H1 (cell line): ENCODE results near the gene DHRS12. TPM values are rescaled to one million over a fixed set of nuclear protein-coding genes. Genes with fewer than 3 reads are reported as not detected.
A peak's percentile ranks its signal among the peaks of the same experiment; 100 is the strongest.

Experiments
- CTCF ChIA-PET: fragments of 300-600 bp; sonication (Branson Sonifier 250); formaldehyde crosslinking; loops from one replicate; lab custom pipeline; 2021; ENCODE audit not compliant: partially characterized antibody; lab: Charles Lee
- POLR2A ChIA-PET: fragments of 300-600 bp; sonication (Branson Sonifier 250); formaldehyde crosslinking; loops from one replicate; lab custom pipeline; 2021; ENCODE audit warnings: inconsistent platforms; ENCODE audit not compliant: partially characterized antibody; lab: Charles Lee
- DNase-seq, 2 experiments: peaks; one replicate each; pipeline versions ENCODE4 v3.0.0 to v3.0.0-alpha.2; 2010 to 2022; ENCODE audit warnings: low spot score in 2 of 2, low read depth in 1 of 2, mixed read lengths in 1 of 2
- FAIRE-seq: peaks from 2 replicates; lab custom pipeline; 2011; peaks lifted over from hg19 to GRCh38; lab: Jason Lieb, UNC
- H2AFZ ChIP-seq: 2 replicates; pipeline ENCODE4 v1.8.1; 2012; ENCODE audit warnings: low read length, inconsistent platforms
- H2AK5ac ChIP-seq: 2 replicates; pipeline ENCODE4 v1.6.1; 2013; ENCODE audit warnings: low read depth, low read length
- H2BK120ac ChIP-seq: replicated peaks from 2 replicates; pipeline ENCODE3; 2013; ENCODE audit warnings: low read depth, low read length, inconsistent platforms
- H2BK12ac ChIP-seq: 2 replicates; pipeline ENCODE4 v1.6.1; 2013; ENCODE audit warnings: low read depth, low read length
- H2BK15ac ChIP-seq: 2 replicates; pipeline ENCODE4 v1.6.1; 2013; ENCODE audit warnings: low read length
- H2BK20ac ChIP-seq: 2 replicates; pipeline ENCODE4 v1.6.1; 2013; ENCODE audit warnings: low read length
- H2BK5ac ChIP-seq: 2 replicates; pipeline ENCODE4 v1.6.1; 2013; ENCODE audit warnings: low read depth, low read length
- H3K14ac ChIP-seq: 2 replicates; pipeline ENCODE4 v1.6.1; 2013; ENCODE audit warnings: inconsistent platforms; ENCODE audit not compliant: insufficient read length
- H3K18ac ChIP-seq: 2 replicates; pipeline ENCODE4 v1.6.1; 2013; ENCODE audit warnings: low read length; ENCODE audit errors: extremely low read depth
- H3K23ac ChIP-seq: 2 replicates; pipeline ENCODE4 v1.6.1; 2013; ENCODE audit warnings: inconsistent platforms; ENCODE audit not compliant: insufficient read length
- H3K23me2 ChIP-seq: 2 replicates; pipeline ENCODE4 v1.6.1; 2013; ENCODE audit warnings: low read depth, low read length
- H3K27ac ChIP-seq: 2 replicates; pipeline ENCODE4 v1.6.1; 2011; ENCODE audit warnings: low read depth, low read length, inconsistent platforms
- H3K27me3 ChIP-seq, 4 experiments: replicated peaks in 1 of 4; 1 replicate in 1 of 4; 2 replicates in 3 of 4; pipeline versions ENCODE4 v1.6.1 to v1.8.1; 2011 to 2013; ENCODE audit warnings: low read length in 3 of 4, mild to moderate bottlenecking in 3 of 4, inconsistent platforms in 2 of 4, mixed read lengths in 2 of 4, moderate library complexity in 1 of 4; ENCODE audit not compliant: control insufficient read depth in 3 of 4, insufficient read depth in 3 of 4; ENCODE audit errors: extremely low read depth in 1 of 4
- H3K36me3 ChIP-seq, 4 experiments: 2 replicates each; pipeline versions ENCODE4 v1.6.1 to v1.8.1; 2011 to 2013; ENCODE audit warnings: mild to moderate bottlenecking in 4 of 4, low read length in 3 of 4, moderate library complexity in 2 of 4, control low read depth in 1 of 4, inconsistent platforms in 1 of 4; ENCODE audit not compliant: insufficient read depth in 4 of 4, control insufficient read depth in 2 of 4
- H3K4ac ChIP-seq: replicated peaks from 2 replicates; pipeline ENCODE3; 2013; ENCODE audit warnings: low read length, low read depth, mixed read lengths, inconsistent platforms; ENCODE audit not compliant: insufficient read length
- H3K4me1 ChIP-seq, 4 experiments: replicated peaks in 1 of 4; 1 replicate in 1 of 4; 2 replicates in 3 of 4; pipeline versions ENCODE4 v1.6.1 to v1.8.1; 2011 to 2013; ENCODE audit warnings: low read length in 3 of 4, inconsistent platforms in 2 of 4, mixed read lengths in 1 of 4; ENCODE audit not compliant: insufficient read depth in 4 of 4, control insufficient read depth in 3 of 4
- H3K4me2 ChIP-seq, 2 experiments: 2 replicates each; pipeline versions ENCODE4 v1.6.1 to v1.8.1; 2011 to 2013; ENCODE audit warnings: low read depth in 2 of 2, low read length in 2 of 2, control low read depth in 1 of 2, inconsistent platforms in 1 of 2, mild to moderate bottlenecking in 1 of 2; ENCODE audit not compliant: insufficient read depth in 1 of 2
- H3K4me3 ChIP-seq, 4 experiments: fragments of 200-600, 300-600 bp in 1 of 4; sonication (generic), shearing (Covaris generic), sonication (Bioruptor Twin) in 1 of 4; 2 replicates each; pipeline versions ENCODE4 v1.5.1 to v1.8.1; 2011 to 2016; ENCODE audit warnings: low read length in 4 of 4, low read depth in 3 of 4, control low read depth in 2 of 4, inconsistent platforms in 2 of 4, mild to moderate bottlenecking in 2 of 4, mixed read lengths in 1 of 4, moderate library complexity in 1 of 4; ENCODE audit not compliant: insufficient read depth in 2 of 4; ENCODE audit errors: extremely low read depth in 1 of 4
- H3K56ac ChIP-seq: replicated peaks from 2 replicates; pipeline ENCODE3; 2013; ENCODE audit warnings: low read depth, mild to moderate bottlenecking, mixed read lengths, low read length, inconsistent platforms; ENCODE audit not compliant: insufficient read length
- H3K79me1 ChIP-seq: 2 replicates; pipeline ENCODE4 v1.6.1; 2013; ENCODE audit warnings: low read depth, low read length, control low read depth
- H3K79me2 ChIP-seq, 2 experiments: 2 replicates each; pipeline versions ENCODE4 v1.6.1 to v1.8.1; 2012 to 2013; ENCODE audit warnings: low read length in 2 of 2, mild to moderate bottlenecking in 2 of 2, inconsistent platforms in 1 of 2; ENCODE audit not compliant: insufficient read depth in 2 of 2, control insufficient read depth in 1 of 2
- H3K9ac ChIP-seq, 4 experiments: replicated peaks in 1 of 4; 1 replicate in 1 of 4; 2 replicates in 3 of 4; pipeline versions ENCODE4 v1.6.1 to v1.8.1; 2011 to 2013; ENCODE audit warnings: low read depth in 3 of 4, low read length in 3 of 4, control low read depth in 2 of 4, mild to moderate bottlenecking in 2 of 4, moderate library complexity in 2 of 4, inconsistent platforms in 1 of 4; ENCODE audit errors: extremely low read depth in 1 of 4
- H3K9me3 ChIP-seq, 2 experiments: 2 replicates each; pipeline versions ENCODE4 v1.6.1 to v1.8.1; 2012 to 2013; ENCODE audit warnings: mild to moderate bottlenecking in 2 of 2, moderate library complexity in 2 of 2, control low read depth in 1 of 2, inconsistent platforms in 1 of 2, low read depth in 1 of 2, low read length in 1 of 2, mixed read lengths in 1 of 2; ENCODE audit not compliant: insufficient read depth in 2 of 2
- H4K20me1 ChIP-seq, 2 experiments: replicated peaks in 1 of 2; 2 replicates each; pipeline versions ENCODE3 to v1.8.1; 2011 to 2013; ENCODE audit warnings: inconsistent platforms in 2 of 2, low read length in 2 of 2, mild to moderate bottlenecking in 1 of 2; ENCODE audit not compliant: insufficient read depth in 2 of 2, control insufficient read depth in 1 of 2
- H4K5ac ChIP-seq: 2 replicates; pipeline ENCODE4 v1.6.1; 2013; ENCODE audit warnings: low read length, low read depth, mixed read lengths, inconsistent platforms; ENCODE audit not compliant: insufficient read length
- H4K8ac ChIP-seq: 2 replicates; pipeline ENCODE4 v1.8.0; 2013; ENCODE audit warnings: mild to moderate bottlenecking, moderate library complexity, low read length, inconsistent platforms; ENCODE audit not compliant: insufficient read depth; ENCODE audit errors: extremely low read depth
- H4K91ac ChIP-seq: replicated peaks from 2 replicates; pipeline ENCODE3; 2013; ENCODE audit warnings: low read length, mixed read lengths, inconsistent platforms; ENCODE audit not compliant: insufficient read length
- BCL11A ChIP-seq, 2 experiments: IDR thresholded peaks; one replicate each; pipeline ENCODE4 v1.6.1; 2011; ENCODE audit warnings: low read depth in 2 of 2, low read length in 2 of 2, mild to moderate bottlenecking in 2 of 2
- CEBPB ChIP-seq: IDR thresholded peaks from 2 replicates; pipeline ENCODE4 v1.6.1; 2012; ENCODE audit warnings: low read depth, low read length
- GABPA ChIP-seq: IDR thresholded peaks from 2 replicates; pipeline ENCODE4 v1.6.1; 2011; ENCODE audit warnings: mild to moderate bottlenecking, low read length, moderate library complexity, borderline replicate concordance; ENCODE audit not compliant: insufficient read depth
- JUND ChIP-seq: IDR thresholded peaks from 2 replicates; pipeline ENCODE4 v1.6.1; 2011; ENCODE audit warnings: mild to moderate bottlenecking, improper control_type of control experiment, low read length
- KDM4A ChIP-seq: IDR thresholded peaks from one replicate; pipeline ENCODE4 v1.7.1; 2012; ENCODE audit warnings: low read depth, mild to moderate bottlenecking, moderate library complexity, low read length, inconsistent platforms; ENCODE audit not compliant: severe bottlenecking
- RAD21 ChIP-seq, 2 experiments: IDR thresholded peaks in 1 of 2; conservative IDR thresholded peaks in 1 of 2; 2 replicates each; pipeline ENCODE4 v1.6.1; 2011; ENCODE audit warnings: low read depth in 2 of 2, low read length in 2 of 2, improper control_type of control experiment in 1 of 2, inconsistent platforms in 1 of 2, mild to moderate bottlenecking in 1 of 2, moderate library complexity in 1 of 2
- RBBP5 ChIP-seq: IDR thresholded peaks from 2 replicates; pipeline ENCODE4 v1.7.1; 2012; ENCODE audit warnings: low read depth, mild to moderate bottlenecking, inconsistent platforms, low read length, moderate library complexity, borderline replicate concordance
- RNF2 ChIP-seq: fragments of 200-900, 300-1000 bp; sonication (generic); IDR thresholded peaks from 2 replicates; pipeline ENCODE4 v1.7.1; 2016; ENCODE audit warnings: borderline replicate concordance, low read depth, mild to moderate bottlenecking, antibody characterized with exemption, low read length; ENCODE audit not compliant: poor library complexity, severe bottlenecking; ENCODE audit errors: missing control alignments
- SRF ChIP-seq: IDR thresholded peaks from 2 replicates; pipeline ENCODE4 v1.6.1; 2011; ENCODE audit warnings: mild to moderate bottlenecking, low read depth, low read length, moderate library complexity
- TEAD4 ChIP-seq: IDR thresholded peaks from 2 replicates; pipeline ENCODE4 v1.6.1; 2012; ENCODE audit warnings: low read depth, low read length, inconsistent platforms, mixed read lengths
- WGBS, 2 experiments: shearing (Covaris generic) in 1 of 2; methylation state at CpG; one replicate each; pipeline versions ENCODE4 v1.1.6 to v1.1.7; 2013 to 2015; ENCODE audit warnings: low lambda C conversion rate in 2 of 2, mixed read lengths in 2 of 2, inconsistent platforms in 1 of 2, low coverage in 1 of 2, missing lambda C conversion rate in 1 of 2; ENCODE audit not compliant: insufficient replicate concordance in 2 of 2, insufficient coverage in 1 of 2, insufficient read length in 1 of 2; ENCODE audit errors: extremely low coverage in 1 of 2, missing lambda C conversion rate in 1 of 2; 5-methylcytosine and 5-hydroxymethylcytosine counted together
- polyA plus RNA-seq, 7 experiments: library from polyadenylated mRNA; depleted of rRNA in 3 of 7; stranded (reverse) in 5 of 7; unstranded in 2 of 7; fragments of >200 nt in 5 of 7; fragments of 200-250 nt in 2 of 7; gene quantifications; 1 replicate in 5 of 7; 2 replicates in 1 of 7; 4 replicates in 1 of 7; pipeline versions ENCODE4 v1.2.1 to v1.2.3, GENCODE V29; 2011 to 2013; ENCODE audit warnings: missing spikeins in 2 of 7, mixed read lengths in 2 of 7
- total RNA-seq: library from RNA; stranded (reverse); fragmentation: NEBNext Ultra II Directional; extraction: Animal tissue kit (Norgen Biotek cat#: 25700); gene quantifications from 2 replicates; pipeline ENCODE4 v1.2.1, GENCODE V29; 2021
- TF ChIP-seq, protein P1 (sequence below): IDR thresholded peaks from 2 replicates; pipeline ENCODE4 v1.6.1; 2012; ENCODE audit warnings: inconsistent platforms

Gene DHRS12
- total and polyA plus RNA-seq, 2 of the 8 experiments (the other 6 are each of a cell fraction or from before 2014, with no cell fraction given), result 8.7 TPM

DNA sequence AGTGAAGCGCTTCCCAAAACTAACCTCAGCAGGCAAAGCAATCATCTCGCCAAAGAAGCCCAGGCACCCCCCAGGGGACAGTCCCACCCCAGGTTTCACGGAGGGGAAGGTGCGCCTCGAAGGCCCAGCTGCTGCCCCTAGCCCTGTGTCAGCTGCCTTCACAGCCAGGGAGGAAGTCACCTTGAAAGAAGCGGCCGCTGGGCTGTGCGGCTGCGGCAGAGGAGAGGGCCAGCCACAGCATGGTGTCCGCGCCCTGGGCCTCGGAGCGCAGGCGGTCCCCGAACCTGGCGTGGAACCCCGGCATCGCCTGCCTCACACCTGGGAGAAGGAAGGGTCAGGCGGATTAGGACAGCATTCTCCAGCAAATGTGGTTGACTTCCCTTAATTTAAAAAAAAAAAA, 35.0 kb downstream of the DHRS12 start:
- no peak overlapping the region for H2BK15ac ChIP-seq
- TF ChIP-seq CEBPB (no peak), JUND (no peak), GABPA (no peak), RBBP5 (no peak), RNF2 (no peak), BCL11A (IDR thresholded peaks at IDR 0.05; ENCODE audit: low read depth in 2 of 2, low read length in 2 of 2) (no peak), KDM4A (no peak), SRF (no peak), TEAD4 (no peak), RAD21 (IDR thresholded peaks at IDR 0.05 in 1 of 2, conservative IDR thresholded peaks at IDR 0.05 in 1 of 2; ENCODE audit: low read depth in 2 of 2, low read length in 2 of 2) (no peak)
- TF ChIP-seq, protein P1, sequence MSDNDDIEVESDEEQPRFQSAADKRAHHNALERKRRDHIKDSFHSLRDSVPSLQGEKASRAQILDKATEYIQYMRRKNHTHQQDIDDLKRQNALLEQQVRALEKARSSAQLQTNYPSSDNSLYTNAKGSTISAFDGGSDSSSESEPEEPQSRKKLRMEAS, result no peak
- POLR2A ChIA-PET, result interaction anchor here (1.1 to 2.5 kb wide), 3 partner anchors 21 to 316 kb away, joined by 3 to 11 read pairs (median 3); partner anchors contain the start of gene INTS6

More for the DNA sequence above, 35.0 kb downstream of the DHRS12 start:
- Histone ChIP-seq H3K36me3 (no peaks in the 10 kb centered on the region), H4K5ac (no peak overlapping the region), H2BK20ac (no peak overlapping the region), H3K4me1 (peaks cover 7 to 12% (median 9%) of the 10 kb centered on the region in 4 experiments), H3K4me3 (no peak overlapping the region), H2BK12ac (no peak overlapping the region), H2BK5ac (no peak overlapping the region), H3K79me1 (no peaks in the 10 kb centered on the region), H3K79me2 (no peaks in the 10 kb centered on the region), H3K56ac (no peak overlapping the region), H3K14ac (no peak overlapping the region), H2AK5ac (no peak overlapping the region), H2AFZ (no peak overlapping the region), H3K27ac (no peak overlapping the region), H3K18ac (no peak overlapping the region), H3K27me3 (no peaks in the 10 kb centered on the region), H4K20me1 (peaks cover 0 to 3% of the 10 kb centered on the region in 2 experiments), H3K9me3 (no peaks in the 10 kb centered on the region), H3K4ac (no peak overlapping the region), H3K9ac (no peak overlapping the region), H3K4me2 (peak overlapping the region in 1 of 2 experiments; percentile 17; a peak in 1 of 4 replicates), H4K91ac (no peak overlapping the region), H2BK120ac (no peak overlapping the region), H4K8ac (no peak overlapping the region; the same call in 1 of the 2 replicates), H3K23ac (no peak overlapping the region), H3K23me2 (no peaks in the 10 kb centered on the region)
- WGBS, 2 experiments, result 86% methylated on average over 19 of the region's 19 CpGs; no CpG with 5 or more reads in 1 of the 2 experiments
- FAIRE-seq, result no peak
- DNase-seq, result no peak
- CTCF ChIA-PET, result interaction anchor here (0.8 to 4.3 kb wide), 18 partner anchors 11 to 447 kb away, joined by 3 to 38 read pairs (median 4); no protein-coding TSS in a partner anchor
